ENCODE data around the gene TBC1D5.

- no peak for TF ChIP-seq CTCF (IDR thresholded peaks at IDR 0.05)
- no peak for TF ChIP-seq POLR2A (IDR thresholded peaks at IDR 0.05)
Measured at GRCh38 chr3:17404548-17404947, 337.9 kb downstream of the TBC1D5 start.
